ENCODE results near the gene NUTM2D. TPM values are rescaled to one million over a fixed set of nuclear protein-coding genes. Genes with fewer than 3 reads are reported as not detected.
A peak's percentile ranks its signal among the peaks of the same experiment; 100 is the strongest.
"Not testable (repeated sequence)": the region's sequence is repeated elsewhere in the genome, so short reads cannot be mapped to it uniquely, and the experiment has no call there.

NUTM2D gene
- polyA plus RNA-seq, 1 of the 3 experiments (the other 2 are of a cell fraction): 1.7 TPM

- H3K9me2 ChIP-seq; CTCF ChIA-PET; H3K36me3 ChIP-seq (replicated peaks in 1 of 2; ENCODE audit: control insufficient read depth in 1 of 2, insufficient read depth in 2 of 2, low read length in 1 of 2); DNase-seq; H3K27me3 ChIP-seq (ENCODE audit: insufficient read depth); H3K4me2 ChIP-seq; H3K4me1 ChIP-seq (ENCODE audit: control insufficient read depth in 1 of 2, insufficient read depth in 2 of 2, low read depth in 1 of 2, low read length in 1 of 2); H2AFZ ChIP-seq (ENCODE audit: low read depth); H3K9ac ChIP-seq; H3K79me2 ChIP-seq (ENCODE audit: insufficient read depth); H3K9me3 ChIP-seq; H3F3A ChIP-seq (replicated peaks; ENCODE audit: insufficient read depth); H4K20me1 ChIP-seq (ENCODE audit: insufficient read depth); POLR2A ChIA-PET; H3K27ac ChIP-seq (ENCODE audit: low read depth in 2 of 2, low read length in 1 of 2); H3K4me3 ChIP-seq (ENCODE audit: low read depth in 2 of 2, low read length in 1 of 2): not testable (repeated sequence)
- WGBS (ENCODE audit: low lambda C conversion rate): 92% methylated on average over 1 of the region's 2 CpGs
These were observed 7.4 kb upstream of the NUTM2D start for GRCh38 chr10:87350161-87350560.

- CTCF ChIA-PET; H3F3A ChIP-seq (replicated peaks; ENCODE audit: insufficient read depth); H3K9ac ChIP-seq; H3K9me3 ChIP-seq; DNase-seq; H3K27me3 ChIP-seq (ENCODE audit: insufficient read depth); H3K36me3 ChIP-seq (replicated peaks in 1 of 2; ENCODE audit: control insufficient read depth in 1 of 2, insufficient read depth in 2 of 2, low read length in 1 of 2); POLR2A ChIA-PET; H3K4me3 ChIP-seq (ENCODE audit: low read depth in 2 of 2, low read length in 1 of 2); H3K9me2 ChIP-seq; H3K4me1 ChIP-seq (ENCODE audit: control insufficient read depth in 1 of 2, insufficient read depth in 2 of 2, low read depth in 1 of 2, low read length in 1 of 2); H2AFZ ChIP-seq (ENCODE audit: low read depth); H4K20me1 ChIP-seq (ENCODE audit: insufficient read depth); H3K4me2 ChIP-seq; H3K27ac ChIP-seq (ENCODE audit: low read depth in 2 of 2, low read length in 1 of 2); H3K79me2 ChIP-seq (ENCODE audit: insufficient read depth): not testable (repeated sequence)
- 84% methylated on average over 3 of the region's 3 CpGs for WGBS (ENCODE audit: low lambda C conversion rate)
- 0 out of 2 replicates have a peak, but pooled peaks have one; percentile 18 for TF ChIP-seq PBX3 (IDR thresholded peaks at IDR 0.05)
These were observed 4.7 kb upstream of the NUTM2D start for GRCh38 chr10:87352825-87353224.

GRCh38 chr10:87355110-87355509 lies 2.4 kb upstream of the NUTM2D start:
- H3K4me3 ChIP-seq (ENCODE audit: low read depth in 2 of 2, low read length in 1 of 2); H3K9me2 ChIP-seq; H3K9me3 ChIP-seq; POLR2A ChIA-PET; H4K20me1 ChIP-seq (ENCODE audit: insufficient read depth); H3K4me2 ChIP-seq; DNase-seq; H3K27ac ChIP-seq (ENCODE audit: low read depth in 2 of 2, low read length in 1 of 2); H3K79me2 ChIP-seq (ENCODE audit: insufficient read depth); H3K4me1 ChIP-seq (ENCODE audit: control insufficient read depth in 1 of 2, insufficient read depth in 2 of 2, low read depth in 1 of 2, low read length in 1 of 2); H3F3A ChIP-seq (replicated peaks; ENCODE audit: insufficient read depth); CTCF ChIA-PET; H2AFZ ChIP-seq (ENCODE audit: low read depth); H3K36me3 ChIP-seq (replicated peaks in 1 of 2; ENCODE audit: control insufficient read depth in 1 of 2, insufficient read depth in 2 of 2, low read length in 1 of 2); H3K27me3 ChIP-seq (ENCODE audit: insufficient read depth); H3K9ac ChIP-seq: not testable (repeated sequence)
- 98% methylated on average over 9 of the region's 31 CpGs for WGBS (ENCODE audit: low lambda C conversion rate)

- DNase-seq; H3K9me2 ChIP-seq; H3F3A ChIP-seq (replicated peaks; ENCODE audit: insufficient read depth); H2AFZ ChIP-seq (ENCODE audit: low read depth); H3K9ac ChIP-seq; CTCF ChIA-PET; POLR2A ChIA-PET; H3K27ac ChIP-seq (ENCODE audit: low read depth in 2 of 2, low read length in 1 of 2); H3K9me3 ChIP-seq; H3K4me3 ChIP-seq (ENCODE audit: low read depth in 2 of 2, low read length in 1 of 2); H4K20me1 ChIP-seq (ENCODE audit: insufficient read depth); H3K27me3 ChIP-seq (ENCODE audit: insufficient read depth); H3K4me1 ChIP-seq (ENCODE audit: control insufficient read depth in 1 of 2, insufficient read depth in 2 of 2, low read depth in 1 of 2, low read length in 1 of 2); H3K79me2 ChIP-seq (ENCODE audit: insufficient read depth); H3K4me2 ChIP-seq; H3K36me3 ChIP-seq (replicated peaks in 1 of 2; ENCODE audit: control insufficient read depth in 1 of 2, insufficient read depth in 2 of 2, low read length in 1 of 2): not testable (repeated sequence)
- 100% methylated on average over 1 of the region's 3 CpGs for WGBS (ENCODE audit: low lambda C conversion rate)
These were observed 615 bp downstream of the NUTM2D start for GRCh38 chr10:87358159-87358558.

- H3K36me3 ChIP-seq (replicated peaks in 1 of 2; ENCODE audit: control insufficient read depth in 1 of 2, insufficient read depth in 2 of 2, low read length in 1 of 2); CTCF ChIA-PET; H3K79me2 ChIP-seq (ENCODE audit: insufficient read depth); DNase-seq; H3K4me3 ChIP-seq (ENCODE audit: low read depth in 2 of 2, low read length in 1 of 2); H3K27me3 ChIP-seq (ENCODE audit: insufficient read depth); H3K4me2 ChIP-seq; H2AFZ ChIP-seq (ENCODE audit: low read depth); H3K9me2 ChIP-seq; H3K9ac ChIP-seq; H4K20me1 ChIP-seq (ENCODE audit: insufficient read depth); H3K27ac ChIP-seq (ENCODE audit: low read depth in 2 of 2, low read length in 1 of 2); POLR2A ChIA-PET; H3K4me1 ChIP-seq (ENCODE audit: control insufficient read depth in 1 of 2, insufficient read depth in 2 of 2, low read depth in 1 of 2, low read length in 1 of 2); H3F3A ChIP-seq (replicated peaks; ENCODE audit: insufficient read depth); H3K9me3 ChIP-seq: not testable (repeated sequence)
- WGBS (ENCODE audit: low lambda C conversion rate): 69% methylated on average over 3 of the region's 9 CpGs
These were observed 12.1 kb downstream of the NUTM2D start for GRCh38 chr10:87369514-87370112.

- H3K4me2 ChIP-seq; CTCF ChIA-PET; H3K9me3 ChIP-seq; H3F3A ChIP-seq (replicated peaks; ENCODE audit: insufficient read depth); POLR2A ChIA-PET; DNase-seq; H3K27me3 ChIP-seq (ENCODE audit: insufficient read depth); H3K9me2 ChIP-seq; H3K27ac ChIP-seq (ENCODE audit: low read depth in 2 of 2, low read length in 1 of 2); H3K79me2 ChIP-seq (ENCODE audit: insufficient read depth); H4K20me1 ChIP-seq (ENCODE audit: insufficient read depth); H3K36me3 ChIP-seq (replicated peaks in 1 of 2; ENCODE audit: control insufficient read depth in 1 of 2, insufficient read depth in 2 of 2, low read length in 1 of 2); H3K4me1 ChIP-seq (ENCODE audit: control insufficient read depth in 1 of 2, insufficient read depth in 2 of 2, low read depth in 1 of 2, low read length in 1 of 2); H2AFZ ChIP-seq (ENCODE audit: low read depth); H3K4me3 ChIP-seq (ENCODE audit: low read depth in 2 of 2, low read length in 1 of 2); H3K9ac ChIP-seq: not testable (repeated sequence)
- 14% methylated on average over 1 of the region's 1 CpG for WGBS (ENCODE audit: low lambda C conversion rate)
These were observed 16.5 kb downstream of the NUTM2D start for GRCh38 chr10:87374091-87374490.

Data from SK-N-SH (cell line).